Adrenal gland (tissue), 5 donors: ENCODE results near the gene CACNG7.

Experiments used
- CTCF ChIP-seq, 6 experiments: fragments of 450-650 bp in 4 of 6; fragments of 200-600 bp in 2 of 6; sonication (generic) in 1 of 6; IDR thresholded peaks; 1 replicate in 5 of 6; 2 replicates in 1 of 6; pipeline versions ENCODE4 v1.5.1 to v1.8.0; 2016 to 2021; ENCODE audit warnings: antibody characterized with exemption in 6 of 6, mild to moderate bottlenecking in 2 of 6, moderate library complexity in 1 of 6
- POLR2A ChIP-seq, 2 donors: fragments of 450-650 bp; IDR thresholded peaks; one replicate each; pipeline ENCODE4 v1.6.1; 2017; ENCODE audit warnings: antibody characterized with exemption in 2 of 2, mild to moderate bottlenecking in 2 of 2, moderate library complexity in 1 of 2
- donor health status: DM: no; HTN: no; CAD: no.

- TF ChIP-seq CTCF (IDR thresholded peaks at IDR 0.05), result no peak
- TF ChIP-seq POLR2A (IDR thresholded peaks at IDR 0.05), result no peak
These were observed 3.3 kb upstream of the CACNG7 start for GRCh38 chr19:53905787-53906186.
